HL-60 (cell line): ENCODE results near the gene TRMU.

Source experiments
- DNase-seq, 2 experiments: peaks; one replicate each; pipeline ENCODE4 v3.0.0-alpha.2; 2010 to 2020; ENCODE audit warnings: low read depth in 1 of 2, low spot score in 1 of 2
- H3K27ac ChIP-seq: fragments of 250-450 bp; sonication (Bioruptor Pico); replicated peaks from 2 replicates; pipeline ENCODE4 v1.5.1; 2020; ENCODE audit warnings: mild to moderate bottlenecking, moderate library complexity
- H3K27me3 ChIP-seq: fragments of 250-450 bp; sonication (Bioruptor Pico); 2 replicates; pipeline ENCODE4 v1.5.1; 2021; ENCODE audit warnings: mild to moderate bottlenecking, moderate library complexity; ENCODE audit not compliant: insufficient read depth, poor library complexity, severe bottlenecking
- H3K4me3 ChIP-seq: replicated peaks from 2 replicates; pipeline ENCODE4 v1.5.1; 2011; ENCODE audit warnings: mild to moderate bottlenecking, control low read depth, low read length; ENCODE audit not compliant: insufficient read depth
- CTCF ChIP-seq: IDR thresholded peaks from one replicate; pipeline ENCODE4 v1.5.1; 2011; ENCODE audit warnings: low read length, control low read depth, inconsistent platforms; ENCODE audit not compliant: insufficient read depth
- GABPA ChIP-seq: IDR thresholded peaks from 2 replicates; pipeline ENCODE4 v1.6.1; 2012; ENCODE audit warnings: low read depth
- POLR2AphosphoS5 ChIP-seq: IDR thresholded peaks from 2 replicates; pipeline ENCODE4 v1.6.1; 2012; ENCODE audit warnings: low read depth
- SPI1 ChIP-seq: IDR thresholded peaks from 2 replicates; pipeline ENCODE4 v1.6.1; 2012; ENCODE audit warnings: low read depth, mild to moderate bottlenecking, borderline replicate concordance
- TF ChIP-seq, protein P1 (sequence below): IDR thresholded peaks from 2 replicates; pipeline ENCODE4 v1.6.1; 2012; ENCODE audit warnings: low read depth; ENCODE audit not compliant: insufficient replicate concordance

TRMU gene

GRCh38 chr22:46326066-46326680 lies 9.3 kb upstream of the TRMU start:
- Histone ChIP-seq H3K27me3 (no peaks in the 10 kb centered on the region), H3K27ac (no peak overlapping the region), H3K4me3 (no peak overlapping the region)
- TF ChIP-seq GABPA (no peak), CTCF (no peak), POLR2AphosphoS5 (no peak), SPI1 (no peak)
- TF ChIP-seq, protein P1, sequence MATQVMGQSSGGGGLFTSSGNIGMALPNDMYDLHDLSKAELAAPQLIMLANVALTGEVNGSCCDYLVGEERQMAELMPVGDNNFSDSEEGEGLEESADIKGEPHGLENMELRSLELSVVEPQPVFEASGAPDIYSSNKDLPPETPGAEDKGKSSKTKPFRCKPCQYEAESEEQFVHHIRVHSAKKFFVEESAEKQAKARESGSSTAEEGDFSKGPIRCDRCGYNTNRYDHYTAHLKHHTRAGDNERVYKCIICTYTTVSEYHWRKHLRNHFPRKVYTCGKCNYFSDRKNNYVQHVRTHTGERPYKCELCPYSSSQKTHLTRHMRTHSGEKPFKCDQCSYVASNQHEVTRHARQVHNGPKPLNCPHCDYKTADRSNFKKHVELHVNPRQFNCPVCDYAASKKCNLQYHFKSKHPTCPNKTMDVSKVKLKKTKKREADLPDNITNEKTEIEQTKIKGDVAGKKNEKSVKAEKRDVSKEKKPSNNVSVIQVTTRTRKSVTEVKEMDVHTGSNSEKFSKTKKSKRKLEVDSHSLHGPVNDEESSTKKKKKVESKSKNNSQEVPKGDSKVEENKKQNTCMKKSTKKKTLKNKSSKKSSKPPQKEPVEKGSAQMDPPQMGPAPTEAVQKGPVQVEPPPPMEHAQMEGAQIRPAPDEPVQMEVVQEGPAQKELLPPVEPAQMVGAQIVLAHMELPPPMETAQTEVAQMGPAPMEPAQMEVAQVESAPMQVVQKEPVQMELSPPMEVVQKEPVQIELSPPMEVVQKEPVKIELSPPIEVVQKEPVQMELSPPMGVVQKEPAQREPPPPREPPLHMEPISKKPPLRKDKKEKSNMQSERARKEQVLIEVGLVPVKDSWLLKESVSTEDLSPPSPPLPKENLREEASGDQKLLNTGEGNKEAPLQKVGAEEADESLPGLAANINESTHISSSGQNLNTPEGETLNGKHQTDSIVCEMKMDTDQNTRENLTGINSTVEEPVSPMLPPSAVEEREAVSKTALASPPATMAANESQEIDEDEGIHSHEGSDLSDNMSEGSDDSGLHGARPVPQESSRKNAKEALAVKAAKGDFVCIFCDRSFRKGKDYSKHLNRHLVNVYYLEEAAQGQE = no peak
- DNase-seq = no peak

DNA sequence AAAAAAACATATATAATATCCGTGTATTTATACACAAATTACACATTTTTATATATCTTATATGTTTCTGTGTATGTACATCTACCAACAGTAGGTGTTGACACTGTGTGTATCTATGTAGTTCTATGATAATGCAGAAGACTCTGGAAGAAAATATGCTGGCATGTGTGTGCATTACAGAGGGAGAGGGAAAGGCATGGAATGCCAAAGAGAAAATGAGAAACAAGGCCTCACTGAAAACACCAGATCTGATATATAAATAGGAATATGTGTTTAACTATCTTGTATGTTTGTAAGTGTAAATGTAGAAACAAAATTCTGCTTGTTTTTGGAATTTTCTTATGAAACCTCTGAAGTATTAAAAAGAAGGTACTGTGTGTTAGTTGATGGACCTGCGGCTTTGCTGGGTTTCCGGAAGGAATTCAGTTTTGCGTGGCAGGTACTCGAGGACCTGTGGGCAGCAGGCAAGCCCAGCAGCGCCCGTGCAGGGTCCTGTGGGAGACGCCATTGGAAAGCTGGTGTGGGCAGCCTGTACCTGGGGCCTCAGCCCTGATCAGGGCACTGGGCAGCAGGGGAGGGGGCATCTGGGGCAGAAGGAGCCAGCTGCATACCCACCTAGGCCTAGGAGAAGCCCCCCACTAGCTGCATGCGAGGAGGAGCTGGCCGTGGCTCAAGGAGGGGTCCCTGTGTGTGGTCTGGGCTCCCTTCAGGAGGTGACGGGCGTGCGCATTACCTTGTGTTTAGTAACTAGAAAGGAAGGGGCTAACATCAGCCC lies 7.6 kb upstream of the TRMU start:
- TF ChIP-seq, protein P1 = no peak
- TF ChIP-seq SPI1 (no peak), CTCF (no peak)
- no peak overlapping the region for H3K4me3 ChIP-seq
- DNase-seq = no peak

DNA sequence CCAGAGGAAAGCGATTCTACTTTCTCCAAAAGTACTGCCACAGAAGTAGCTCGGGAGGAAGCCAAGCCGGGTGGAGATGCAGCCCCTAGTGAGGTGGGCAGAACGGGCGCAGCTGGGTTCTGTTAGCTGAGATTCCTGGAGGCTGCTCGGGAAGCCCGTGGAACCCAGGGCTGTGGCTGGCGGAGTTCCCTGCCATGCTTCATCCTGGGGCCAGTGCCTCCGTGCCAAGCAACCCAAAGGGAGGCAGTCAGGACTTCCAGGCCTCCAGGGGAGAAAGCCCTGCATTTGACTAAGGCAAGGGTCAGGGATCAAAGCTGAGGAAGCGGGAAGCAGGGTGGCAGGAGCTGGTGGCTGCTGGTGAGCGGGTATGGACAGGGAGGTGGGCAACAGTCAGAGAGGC lies 6.7 kb upstream of the TRMU start:
- no peak for TF ChIP-seq SPI1
- TF ChIP-seq POLR2AphosphoS5 = no peak
- TF ChIP-seq, protein P1 = no peak
- no peak for TF ChIP-seq CTCF
- TF ChIP-seq GABPA = no peak
- H3K27ac ChIP-seq = no peak overlapping the region
- H3K4me3 ChIP-seq = no peak overlapping the region
- no peaks in the 10 kb centered on the region for H3K27me3 ChIP-seq
- DNase-seq = no peak

More for the DNA sequence above, 7.6 kb upstream of the TRMU start:
- H3K27ac ChIP-seq = no peak overlapping the region
- no peaks in the 10 kb centered on the region for H3K27me3 ChIP-seq
